Cardiac fibroblast (primary cell): ENCODE measurements around the gene CASP1.

Experiments used
- DNase-seq, 2 donors: peaks; one replicate each; pipeline versions ENCODE4 v3.0.0 to v3.0.0-alpha.2; 2010; ENCODE audit warnings: low read depth in 2 of 2
- H3K4me3 ChIP-seq, 2 donors: replicated peaks in 1 of 2; 1 replicate in 1 of 2; 2 replicates in 1 of 2; pipeline ENCODE4 v1.5.1; 2011; ENCODE audit warnings: low read depth in 2 of 2, low read length in 2 of 2, mild to moderate bottlenecking in 2 of 2, moderate library complexity in 1 of 2
- TF ChIP-seq, protein P1 (sequence below): IDR thresholded peaks from one replicate; pipeline ENCODE4 v1.5.1; 2011; ENCODE audit warnings: low read depth, mild to moderate bottlenecking, low read length, inconsistent platforms

Gene CASP1

DNA sequence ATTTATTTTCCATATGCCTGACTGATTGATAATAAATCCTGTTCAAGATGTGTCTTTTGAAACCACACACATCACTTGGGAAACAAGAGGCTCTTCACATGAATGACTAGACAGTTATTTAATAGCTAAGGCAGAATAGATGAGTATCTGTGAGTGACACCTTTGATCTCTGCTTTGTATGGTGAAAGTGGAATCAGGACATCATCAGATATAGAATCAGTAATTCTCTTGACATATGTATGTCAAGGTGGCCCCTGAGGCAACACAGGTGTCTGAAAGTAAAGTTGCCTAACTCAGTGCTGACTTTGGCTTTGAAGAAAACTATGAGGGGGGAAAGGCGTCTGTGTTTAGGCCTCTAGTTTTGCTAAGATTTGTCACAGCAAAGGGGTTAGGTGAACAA lies 55.1 kb downstream of the CASP1 start:
- TF ChIP-seq, protein P1, sequence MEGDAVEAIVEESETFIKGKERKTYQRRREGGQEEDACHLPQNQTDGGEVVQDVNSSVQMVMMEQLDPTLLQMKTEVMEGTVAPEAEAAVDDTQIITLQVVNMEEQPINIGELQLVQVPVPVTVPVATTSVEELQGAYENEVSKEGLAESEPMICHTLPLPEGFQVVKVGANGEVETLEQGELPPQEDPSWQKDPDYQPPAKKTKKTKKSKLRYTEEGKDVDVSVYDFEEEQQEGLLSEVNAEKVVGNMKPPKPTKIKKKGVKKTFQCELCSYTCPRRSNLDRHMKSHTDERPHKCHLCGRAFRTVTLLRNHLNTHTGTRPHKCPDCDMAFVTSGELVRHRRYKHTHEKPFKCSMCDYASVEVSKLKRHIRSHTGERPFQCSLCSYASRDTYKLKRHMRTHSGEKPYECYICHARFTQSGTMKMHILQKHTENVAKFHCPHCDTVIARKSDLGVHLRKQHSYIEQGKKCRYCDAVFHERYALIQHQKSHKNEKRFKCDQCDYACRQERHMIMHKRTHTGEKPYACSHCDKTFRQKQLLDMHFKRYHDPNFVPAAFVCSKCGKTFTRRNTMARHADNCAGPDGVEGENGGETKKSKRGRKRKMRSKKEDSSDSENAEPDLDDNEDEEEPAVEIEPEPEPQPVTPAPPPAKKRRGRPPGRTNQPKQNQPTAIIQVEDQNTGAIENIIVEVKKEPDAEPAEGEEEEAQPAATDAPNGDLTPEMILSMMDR: no peak
- DNase-seq: no peak
- H3K4me3 ChIP-seq: no peak overlapping the region
